HEK293 (cell line): ENCODE data around the gene MSRB2.

Experiments
- BCL11B ChIP-seq: fragments of 450-650 bp; formaldehyde crosslinking; IDR thresholded peaks from 2 replicates; pipeline ENCODE4 v1.5.1; 2016; ENCODE audit warnings: low read depth, missing biosample characterization, missing genetic modification characterization
- CTCF ChIP-seq: fragments of 450-650 bp; formaldehyde crosslinking; IDR thresholded peaks from 2 replicates; pipeline ENCODE4 v1.5.1; 2016; ENCODE audit warnings: missing biosample characterization, missing genetic modification characterization
- GLIS1 ChIP-seq: fragments of 450-650 bp; formaldehyde crosslinking; IDR thresholded peaks from 2 replicates; pipeline ENCODE4 v1.5.1; 2016; ENCODE audit warnings: missing biosample characterization, missing genetic modification characterization
- GLIS2 ChIP-seq: fragments of 450-650 bp; formaldehyde crosslinking; IDR thresholded peaks from 2 replicates; pipeline ENCODE4 v1.5.1; 2016; ENCODE audit warnings: missing biosample characterization, missing genetic modification characterization
- KLF17 ChIP-seq: fragments of 450-650 bp; formaldehyde crosslinking; IDR thresholded peaks from 2 replicates; pipeline ENCODE4 v1.5.1; 2016; ENCODE audit warnings: missing biosample characterization, missing genetic modification characterization
- KLF9 ChIP-seq: fragments of 450-650 bp; formaldehyde crosslinking; IDR thresholded peaks from 2 replicates; pipeline ENCODE4 v1.5.1; 2016; ENCODE audit warnings: missing biosample characterization, missing genetic modification characterization, low read depth
- MEIS1 ChIP-seq: sonication (generic); formaldehyde crosslinking; IDR thresholded peaks from 2 replicates; pipeline ENCODE4 v1.8.1; 2022; ENCODE audit warnings: missing genetic modification reagents, mild to moderate bottlenecking, borderline replicate concordance
- OSR2 ChIP-seq: fragments of 450-650 bp; formaldehyde crosslinking; IDR thresholded peaks from 2 replicates; pipeline ENCODE4 v1.5.1; 2016; ENCODE audit warnings: missing biosample characterization, missing genetic modification characterization
- OVOL3 ChIP-seq: fragments of 450-650 bp; formaldehyde crosslinking; IDR thresholded peaks from 2 replicates; pipeline ENCODE4 v1.5.1; 2016; ENCODE audit warnings: missing biosample characterization, missing genetic modification characterization
- PATZ1 ChIP-seq: fragments of 450-650 bp; formaldehyde crosslinking; IDR thresholded peaks from 2 replicates; pipeline ENCODE4 v1.5.1; 2016; ENCODE audit warnings: missing biosample characterization, missing genetic modification characterization
- PRDM4 ChIP-seq: fragments of 450-650 bp; formaldehyde crosslinking; IDR thresholded peaks from 2 replicates; pipeline ENCODE4 v1.5.1; 2017; ENCODE audit warnings: missing biosample characterization, missing genetic modification characterization
- PRDM6 ChIP-seq: fragments of 450-650 bp; formaldehyde crosslinking; IDR thresholded peaks from 2 replicates; pipeline ENCODE4 v1.5.1; 2017; ENCODE audit warnings: missing biosample characterization, missing genetic modification characterization
- ZNF10 ChIP-seq: fragments of 450-650 bp; formaldehyde crosslinking; IDR thresholded peaks from 2 replicates; pipeline ENCODE4 v1.5.1; 2017; ENCODE audit warnings: missing biosample characterization, missing genetic modification characterization
- ZNF138 ChIP-seq: fragments of 450-650 bp; formaldehyde crosslinking; IDR thresholded peaks from 2 replicates; pipeline ENCODE4 v1.5.1; 2016; ENCODE audit warnings: missing biosample characterization, missing genetic modification characterization, borderline replicate concordance
- ZNF140 ChIP-seq: fragments of 450-650 bp; formaldehyde crosslinking; IDR thresholded peaks from 2 replicates; pipeline ENCODE4 v1.5.1; 2016; ENCODE audit warnings: missing biosample characterization, missing genetic modification characterization
- ZNF16 ChIP-seq: fragments of 450-650 bp; formaldehyde crosslinking; IDR thresholded peaks from 2 replicates; pipeline ENCODE4 v1.5.1; 2016; ENCODE audit warnings: low read depth, missing biosample characterization, missing genetic modification characterization
- ZNF18 ChIP-seq: fragments of 450-650 bp; formaldehyde crosslinking; IDR thresholded peaks from 2 replicates; pipeline ENCODE4 v1.5.1; 2016; ENCODE audit warnings: missing biosample characterization, missing genetic modification characterization
- ZNF223 ChIP-seq: fragments of 450-650 bp; formaldehyde crosslinking; IDR thresholded peaks from 2 replicates; pipeline ENCODE4 v1.5.1; 2016; ENCODE audit warnings: missing biosample characterization, missing genetic modification characterization
- ZNF350 ChIP-seq: fragments of 450-650 bp; formaldehyde crosslinking; IDR thresholded peaks from 2 replicates; pipeline ENCODE4 v1.5.0; 2017; ENCODE audit warnings: missing biosample characterization, mild to moderate bottlenecking, missing genetic modification characterization
- ZNF449 ChIP-seq: fragments of 450-650 bp; formaldehyde crosslinking; IDR thresholded peaks from 2 replicates; pipeline ENCODE4 v1.5.1; 2017; ENCODE audit warnings: missing biosample characterization, mild to moderate bottlenecking, missing genetic modification characterization, moderate library complexity
- ZNF571 ChIP-seq: fragments of 450-650 bp; formaldehyde crosslinking; IDR thresholded peaks from 2 replicates; pipeline ENCODE4 v1.5.0; 2017; ENCODE audit warnings: missing biosample characterization, missing genetic modification characterization
- ZNF580 ChIP-seq: fragments of 450-650 bp; formaldehyde crosslinking; IDR thresholded peaks from 2 replicates; pipeline ENCODE4 v1.5.1; 2016; ENCODE audit warnings: missing biosample characterization, missing genetic modification characterization
- ZNF610 ChIP-seq: fragments of 450-650 bp; formaldehyde crosslinking; IDR thresholded peaks from 2 replicates; pipeline ENCODE4 v1.5.1; 2016; ENCODE audit warnings: missing biosample characterization, missing genetic modification characterization, borderline replicate concordance
- ZNF664 ChIP-seq: fragments of 450-650 bp; formaldehyde crosslinking; IDR thresholded peaks from 2 replicates; pipeline ENCODE4 v1.5.1; 2016; ENCODE audit warnings: missing biosample characterization, missing genetic modification characterization
- ZNF677 ChIP-seq: fragments of 450-650 bp; IDR thresholded peaks from 2 replicates; pipeline ENCODE4 v1.5.0; 2018; ENCODE audit warnings: missing biosample characterization, mild to moderate bottlenecking, missing genetic modification characterization, moderate library complexity
- ZNF843 ChIP-seq: fragments of 450-650 bp; formaldehyde crosslinking; IDR thresholded peaks from 2 replicates; pipeline ENCODE4 v1.5.1; 2016; ENCODE audit warnings: missing biosample characterization, missing genetic modification characterization
- ZSCAN4 ChIP-seq: fragments of 450-650 bp; formaldehyde crosslinking; IDR thresholded peaks from 2 replicates; pipeline ENCODE4 v1.5.1; 2017; ENCODE audit warnings: missing biosample characterization, missing genetic modification characterization

MSRB2 gene

GRCh38 chr10:23080262-23080661 is 15.1 kb upstream of the MSRB2 start (continued):
- TF ChIP-seq KLF17 (tag by site-specific recombination) (no peak), PATZ1 (tag by site-specific recombination) (no peak), ZNF571 (tag by site-specific recombination) (no peak), KLF9 (tag by site-specific recombination) (no peak), ZNF350 (tag by site-specific recombination) (no peak), ZNF610 (tag by site-specific recombination) (no peak), ZNF10 (tag by site-specific recombination) (0 out of 2 replicates have a peak, but pooled peaks have one; percentile 39), OSR2 (tag by site-specific recombination) (peak; percentile 48; the same call in 1 of the 2 replicates), ZNF223 (tag by site-specific recombination) (no peak), ZNF664 (no peak), ZNF140 (tag by site-specific recombination) (no peak), ZNF449 (tag by site-specific recombination) (no peak), BCL11B (tag by site-specific recombination) (peak; percentile 84), ZNF18 (tag by site-specific recombination) (peak; percentile 41; the same call in 1 of the 2 replicates), ZNF580 (peak; percentile 85), ZNF843 (peak; percentile 89), PRDM4 (peak; percentile 63), OVOL3 (peak; percentile 62; the same call in 1 of the 2 replicates), ZNF138 (tag by site-specific recombination) (no peak), GLIS2 (tag by site-specific recombination) (no peak), ZNF677 (tag by site-specific recombination) (no peak), PRDM6 (peak; percentile 91), ZNF16 (no peak), GLIS1 (tag by site-specific recombination) (peak; percentile 24; the same call in 1 of the 2 replicates), ZSCAN4 (tag by site-specific recombination) (no peak), CTCF (tag by site-specific recombination) (no peak), MEIS1 (CRISPR knock-in tag) (no peak)
